Measurements from ENCODE around the gene LKAAEAR1.
"Not testable (repeated sequence)": the region's sequence is repeated elsewhere in the genome, so short reads cannot be mapped to it uniquely, and the experiment has no call there.

LKAAEAR1 gene, protein sequence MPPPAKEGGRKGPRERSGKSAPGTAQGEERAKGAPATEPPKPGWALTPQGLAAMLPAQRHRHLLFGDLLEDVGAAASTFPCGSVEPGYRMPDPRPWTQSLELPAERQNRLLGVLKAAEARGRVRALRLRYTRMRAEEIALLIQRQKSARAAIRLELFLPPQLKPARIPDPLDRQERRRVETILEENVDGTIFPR

GRCh38 chr20:64083804-64084684 lies at the start of gene LKAAEAR1:
Gene LKAAEAR1 (minus strand): TSS chr20:64084398. CDS start chr20:64084219, 179 bp downstream.
- DNase-seq = no peak

DNA sequence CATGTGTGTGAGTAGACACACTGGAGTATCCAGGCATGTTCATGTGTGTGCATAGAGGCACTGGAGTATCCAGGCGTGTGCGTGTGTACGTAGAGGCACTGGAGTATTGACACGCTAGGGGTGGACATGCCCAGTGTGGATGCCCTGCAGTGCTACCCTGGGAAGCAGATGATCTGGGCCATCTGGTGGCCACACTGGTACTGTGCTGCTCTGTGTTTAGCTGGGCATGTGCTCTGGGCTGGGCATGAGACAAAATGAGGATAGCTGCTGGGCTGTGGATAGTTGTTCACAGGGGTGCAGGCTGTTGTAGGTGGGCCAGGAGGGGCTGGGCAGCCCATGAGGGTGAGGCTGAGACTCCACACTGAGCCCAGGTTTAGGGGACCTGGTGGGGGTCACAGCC lies 47.2 kb upstream of the LKAAEAR1 start:
- DNase-seq = no peak

GRCh38 chr20:64130876-64131275 lies 46.7 kb upstream of the LKAAEAR1 start:
- no peak for DNase-seq

DNA sequence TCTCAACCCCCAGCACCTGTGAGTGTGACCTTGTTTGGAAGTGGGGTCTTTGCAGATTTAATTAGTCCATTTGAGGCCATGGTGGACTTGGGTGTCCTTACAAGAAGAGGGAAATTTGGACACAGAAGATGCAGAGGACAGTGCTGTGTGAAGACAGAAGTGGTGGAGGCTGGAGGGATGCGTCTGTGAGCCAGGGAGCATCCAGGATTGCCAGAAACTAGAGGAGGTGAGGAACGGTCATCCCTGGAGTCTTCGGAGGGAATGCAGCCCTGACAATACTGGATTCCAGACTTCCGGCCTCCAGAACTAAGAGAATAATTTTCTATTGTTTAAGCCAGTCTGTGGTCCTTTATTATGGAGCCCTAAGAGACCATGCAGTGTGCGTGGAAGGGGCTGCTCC lies 46.1 kb upstream of the LKAAEAR1 start:
- DNase-seq = no peak

DNA sequence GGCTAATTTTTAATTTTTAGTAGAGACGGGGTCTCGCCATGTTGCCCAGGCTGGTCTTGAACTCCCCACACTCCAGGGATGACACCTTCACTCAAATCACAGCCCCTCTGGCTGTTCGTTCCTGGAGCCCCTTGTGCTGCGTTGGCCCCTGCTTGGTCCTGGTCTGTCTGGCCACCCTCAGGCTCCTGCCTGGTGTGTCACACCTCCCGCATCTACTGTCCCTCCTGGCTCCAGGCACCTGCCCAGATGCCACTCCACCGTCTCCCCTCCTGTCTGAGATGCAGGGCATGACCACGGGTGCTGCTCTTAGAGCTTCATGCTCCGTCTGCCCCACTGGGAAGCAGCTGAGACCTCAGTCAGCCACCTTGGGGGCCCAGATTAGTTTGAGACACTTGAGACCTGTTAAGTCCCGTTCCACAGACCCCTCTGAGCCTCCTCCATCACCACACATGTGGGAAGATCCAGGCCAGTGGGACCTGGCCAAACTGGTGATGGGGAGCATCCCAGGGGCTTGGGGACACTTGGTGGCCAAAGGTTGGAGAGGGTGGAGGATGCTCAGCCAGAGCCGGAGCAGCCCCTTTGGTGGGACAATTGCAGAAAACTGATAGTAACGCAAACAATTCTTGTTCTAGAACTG lies 45.1 kb upstream of the LKAAEAR1 start:
- no peak for DNase-seq

GRCh38 chr20:64123517-64123916 lies 39.3 kb upstream of the LKAAEAR1 start:
- DNase-seq = not testable (repeated sequence)

DNA sequence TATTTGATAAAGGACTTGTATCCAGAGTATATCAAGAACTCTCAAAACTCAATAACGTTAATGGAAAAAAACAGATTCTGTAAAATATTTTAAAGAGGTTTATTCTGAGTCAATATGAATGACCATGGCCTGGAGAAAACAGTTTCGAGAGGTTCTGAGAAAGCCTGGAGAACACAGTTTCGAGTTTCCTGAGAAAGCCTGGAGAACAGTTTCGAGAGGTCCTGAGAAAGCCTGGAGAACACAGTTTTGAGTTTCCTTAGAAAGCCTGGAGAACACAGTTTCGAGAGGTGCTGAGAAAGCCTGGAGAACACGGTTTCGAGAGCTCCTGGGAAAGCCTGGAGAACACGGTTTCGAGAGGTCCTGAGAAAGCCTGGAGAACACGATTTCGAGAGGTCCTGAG lies 38.7 kb upstream of the LKAAEAR1 start:
- DNase-seq = not testable (repeated sequence)

DNA sequence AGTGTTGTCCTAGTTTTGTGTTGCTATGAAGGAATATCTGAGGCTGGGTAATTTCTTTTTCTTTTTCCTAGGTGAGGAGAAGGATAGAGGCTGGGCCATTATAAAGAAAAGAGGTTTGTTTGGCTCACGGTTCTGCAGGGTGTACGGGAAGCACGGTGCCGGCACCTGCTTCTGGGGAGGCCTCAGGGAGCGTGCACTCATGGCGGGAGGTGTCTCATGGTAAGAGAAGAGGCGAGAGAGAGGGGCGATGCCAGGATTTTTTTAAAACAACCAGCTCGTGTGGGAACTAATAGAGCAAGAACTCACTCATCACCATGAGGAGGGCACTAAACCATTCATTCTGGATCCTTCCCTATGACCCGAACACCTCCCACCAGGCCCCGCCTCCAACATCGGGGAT lies 37.4 kb upstream of the LKAAEAR1 start:
- DNase-seq = no peak

- DNase-seq = no peak
These were observed 35.6 kb upstream of the LKAAEAR1 start for GRCh38 chr20:64119681-64120341.

DNA sequence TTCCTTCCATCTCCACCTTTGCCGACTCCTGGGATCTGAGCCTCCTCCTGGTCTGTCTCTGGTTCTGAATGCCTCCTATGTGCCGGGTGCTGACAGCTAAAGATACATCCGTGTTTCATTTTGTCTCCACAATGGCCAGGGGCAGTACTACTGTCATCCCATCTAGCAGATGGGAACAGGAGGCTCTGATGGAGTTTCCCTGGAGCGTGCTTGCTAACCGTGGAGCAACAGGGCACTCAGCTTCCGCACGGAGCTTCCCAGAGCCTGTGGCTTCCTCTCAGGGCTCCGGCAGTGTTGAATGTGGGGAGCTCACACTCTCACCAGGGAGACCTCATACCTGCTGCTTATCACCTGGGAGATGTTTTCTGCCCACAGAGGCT lies 35.1 kb upstream of the LKAAEAR1 start:
- no peak for DNase-seq

DNA sequence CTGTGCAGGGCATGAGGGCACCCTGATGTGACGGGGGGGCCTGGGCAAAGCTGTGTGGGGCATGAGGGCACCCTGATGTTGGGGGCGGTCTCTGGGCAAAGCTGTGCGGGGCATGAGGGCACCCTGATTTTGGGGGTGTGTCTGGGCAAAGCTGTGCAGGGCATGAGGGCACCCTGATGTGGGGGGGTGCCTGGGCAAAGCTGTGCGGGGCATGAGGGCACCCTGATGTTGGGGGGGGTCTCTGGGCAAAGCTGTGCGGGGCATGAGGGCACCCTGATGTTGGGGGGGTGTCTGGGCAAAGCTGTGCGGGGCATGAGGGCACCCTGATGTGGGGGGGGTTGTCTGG lies 33.2 kb upstream of the LKAAEAR1 start:
- DNase-seq = not testable (repeated sequence)

- no peak for DNase-seq
These were observed 32.6 kb upstream of the LKAAEAR1 start for GRCh38 chr20:64116541-64117431.

- no peak for DNase-seq
These were observed 31.8 kb upstream of the LKAAEAR1 start for GRCh38 chr20:64116016-64116415.

DNA sequence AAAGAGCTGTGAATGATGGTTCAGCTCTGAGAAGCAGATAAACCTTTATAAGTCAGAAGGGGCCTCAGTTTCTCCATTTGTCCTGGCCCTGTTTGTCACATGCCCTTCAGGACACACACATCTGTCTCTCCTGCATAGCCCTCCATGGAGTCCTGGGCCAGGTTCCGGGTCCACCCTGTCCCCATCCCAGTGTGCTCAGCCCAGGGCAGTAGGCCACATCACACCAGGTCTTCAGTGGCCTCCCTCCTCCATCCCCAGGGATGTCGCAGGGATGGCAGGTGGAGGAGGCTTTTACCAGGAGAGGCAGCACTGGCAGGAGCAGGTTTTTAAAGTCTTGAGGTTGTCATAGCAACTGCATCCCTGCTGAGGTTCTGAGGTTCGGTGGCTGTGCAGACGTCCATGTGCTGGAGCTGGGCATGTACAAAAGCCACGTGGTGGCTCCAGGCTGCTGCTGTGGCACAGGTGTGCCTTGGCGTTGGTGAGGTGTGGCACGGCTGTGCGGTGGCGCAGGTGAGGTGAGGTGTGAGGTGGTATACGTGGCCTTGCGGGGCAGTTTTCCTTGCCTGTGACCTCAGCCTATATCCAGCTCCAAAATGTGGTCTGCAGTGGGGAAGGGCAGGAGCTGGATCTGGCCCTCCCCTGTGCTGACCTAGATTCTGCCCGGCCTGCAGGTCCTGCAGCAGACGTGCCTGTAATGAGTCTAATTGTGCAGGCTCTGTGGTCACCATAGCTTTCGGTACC lies 31.1 kb upstream of the LKAAEAR1 start:
- DNase-seq = no peak

DNA sequence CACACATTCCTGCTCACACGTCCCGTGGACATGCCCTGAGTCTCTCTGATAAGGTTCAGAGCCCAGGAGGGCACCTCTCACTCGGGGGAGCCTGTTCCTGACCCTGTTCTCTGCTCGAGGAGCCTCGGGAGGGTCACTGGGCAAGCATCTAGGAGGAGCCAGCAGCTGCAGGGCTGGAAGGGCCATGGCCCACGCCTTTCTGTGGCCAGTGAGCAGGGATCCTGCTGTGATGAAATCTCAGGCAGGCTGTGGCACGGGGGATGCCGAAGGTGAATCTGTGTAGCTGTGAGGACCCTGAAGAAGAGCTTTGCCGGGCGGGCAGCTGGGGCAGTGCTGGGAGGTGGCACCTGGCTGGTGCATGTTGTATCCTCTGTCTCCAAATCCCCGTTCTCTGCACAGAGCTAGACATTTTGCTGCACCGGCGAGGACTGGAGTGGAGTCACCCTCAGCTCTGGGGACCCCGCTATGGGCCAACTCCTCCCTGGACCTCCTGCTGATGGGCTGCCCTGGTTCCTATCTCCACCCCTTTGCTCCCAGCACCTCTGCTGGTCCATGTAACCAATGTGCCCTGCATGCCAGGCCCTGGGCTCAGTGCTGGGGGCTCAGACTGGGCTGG lies 30.3 kb upstream of the LKAAEAR1 start:
- no peak for DNase-seq

DNA sequence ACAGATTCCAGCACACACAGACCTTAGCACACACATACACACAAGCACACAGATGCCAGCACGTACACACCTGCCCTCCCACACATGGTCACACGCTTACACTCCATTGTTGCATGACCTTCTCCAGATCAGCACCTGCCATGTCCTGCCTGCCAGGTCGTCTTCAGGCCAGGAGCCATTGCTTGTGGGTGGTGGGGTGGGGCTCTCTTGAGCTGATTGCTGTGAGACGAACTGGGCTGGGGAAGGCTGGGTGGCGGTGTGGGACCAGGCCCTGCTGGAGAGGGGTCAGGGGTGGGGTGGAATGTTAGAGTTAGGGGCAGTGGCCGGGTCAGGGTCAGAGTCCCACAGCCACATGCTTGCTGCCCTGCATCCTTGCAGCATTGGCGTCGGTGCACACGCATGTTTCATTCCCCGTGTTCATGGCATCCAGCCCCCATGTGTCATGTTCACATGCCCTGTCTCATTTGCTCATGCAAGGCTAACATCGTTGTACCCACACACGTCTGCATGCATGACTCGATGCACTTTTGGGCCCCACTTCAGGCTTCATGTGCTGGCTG lies 29.7 kb upstream of the LKAAEAR1 start:
- no peak for DNase-seq

DNA sequence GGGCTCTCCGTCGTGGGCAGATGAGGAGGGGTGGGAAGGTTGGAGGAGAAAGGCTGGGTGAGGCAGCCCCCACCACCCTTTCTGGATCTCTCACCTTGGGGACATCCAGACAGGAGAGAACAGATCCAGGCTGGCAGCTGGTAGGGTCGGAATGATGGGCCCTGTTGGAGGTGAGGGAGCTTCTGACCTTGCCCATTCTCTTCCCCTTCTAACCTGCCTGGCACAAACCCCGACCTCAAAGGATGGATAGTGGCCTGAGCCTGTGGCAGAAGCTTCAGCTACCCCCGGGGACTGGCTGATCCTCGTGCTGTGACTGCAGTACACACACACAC lies 29.2 kb upstream of the LKAAEAR1 start:
- no peak for DNase-seq

- DNase-seq = no peak
These were observed 28.7 kb upstream of the LKAAEAR1 start for GRCh38 chr20:64112691-64113443.

DNA sequence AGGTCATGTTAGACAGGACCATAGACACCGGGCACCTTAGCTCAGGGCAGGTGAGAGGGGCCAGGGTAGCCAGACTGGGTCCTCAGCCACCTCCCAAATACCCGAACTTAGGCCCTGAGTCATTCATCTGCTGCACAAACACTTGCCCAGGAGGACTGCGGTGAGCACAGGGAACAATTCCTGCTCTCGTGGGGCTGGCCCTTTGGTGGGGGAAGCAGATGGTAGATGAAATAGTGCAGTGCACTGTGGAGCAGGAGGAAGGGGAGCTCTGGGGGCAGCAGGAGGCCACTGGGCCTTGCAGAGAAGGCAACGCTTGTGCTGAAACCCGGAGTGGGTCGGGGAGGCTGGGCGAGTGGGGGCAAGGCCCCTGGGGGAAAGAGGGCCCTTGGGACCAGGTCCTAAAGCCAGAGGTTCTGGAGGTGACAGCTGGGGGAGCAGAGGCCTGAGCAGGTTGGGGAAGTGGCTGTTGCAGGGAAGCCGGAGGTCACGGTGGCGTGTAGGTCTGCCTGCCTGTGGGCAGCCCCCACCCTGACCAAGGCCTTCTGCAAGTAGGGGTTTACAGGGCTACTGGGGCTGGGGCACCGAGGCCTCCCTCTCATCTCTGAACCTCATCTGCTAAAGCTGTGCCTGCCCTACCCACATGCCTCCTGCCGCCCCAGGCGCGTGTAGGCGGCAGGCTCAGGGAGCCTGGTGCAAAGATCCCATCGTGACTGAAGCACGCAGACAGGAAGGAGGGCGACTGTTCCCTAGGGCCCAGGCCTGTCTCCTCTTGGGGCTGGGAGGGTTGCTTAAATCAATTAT lies 27.8 kb upstream of the LKAAEAR1 start:
- DNase-seq = no peak
